ENCODE measurements around the gene COG2. TPM values are rescaled to one million over a fixed set of nuclear protein-coding genes. Genes with fewer than 3 reads are reported as not detected.

COG2 gene
- total RNA-seq, 2 donors from 2014 or later = 45.3 to 53.5 TPM

DNA sequence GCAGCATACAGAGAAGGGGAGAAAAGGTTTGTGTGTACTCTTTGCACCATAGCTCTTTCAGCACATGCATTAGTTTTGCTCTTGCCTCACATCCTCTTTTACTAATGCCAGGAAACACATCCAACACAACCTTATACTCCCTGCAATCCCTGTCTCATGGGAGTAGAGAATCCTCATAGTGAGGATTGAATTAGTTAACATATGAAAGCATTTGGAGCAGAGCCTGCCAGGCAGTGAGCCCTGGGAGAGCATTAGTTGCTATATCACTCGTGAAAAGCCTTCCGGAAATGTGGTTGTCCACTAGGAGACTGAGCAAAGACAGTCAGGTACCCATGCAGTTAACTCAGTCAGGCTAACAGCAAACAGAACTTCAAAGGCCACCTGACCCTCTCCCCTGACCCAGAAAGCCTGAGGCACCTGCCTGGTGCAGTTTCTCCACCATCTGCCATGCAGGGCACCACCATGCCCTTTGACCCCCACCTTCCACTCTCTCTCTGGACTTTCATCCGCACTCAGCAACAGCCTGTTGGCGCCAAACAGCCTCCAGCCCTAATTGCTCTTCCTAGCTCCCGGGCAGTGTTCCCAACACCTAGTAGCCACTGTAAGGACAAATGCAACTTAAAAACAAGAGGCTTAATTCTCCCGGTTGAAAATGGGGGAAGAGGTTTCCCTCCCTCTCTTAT lies 86.6 kb downstream of the COG2 start:
- DNase-seq (peak; percentile 59 to 65), ATAC-seq (peak; percentile 98)
- intact Hi-C loops (cut with DNase I, micrococcal nuclease) = no loop called here

DNA sequence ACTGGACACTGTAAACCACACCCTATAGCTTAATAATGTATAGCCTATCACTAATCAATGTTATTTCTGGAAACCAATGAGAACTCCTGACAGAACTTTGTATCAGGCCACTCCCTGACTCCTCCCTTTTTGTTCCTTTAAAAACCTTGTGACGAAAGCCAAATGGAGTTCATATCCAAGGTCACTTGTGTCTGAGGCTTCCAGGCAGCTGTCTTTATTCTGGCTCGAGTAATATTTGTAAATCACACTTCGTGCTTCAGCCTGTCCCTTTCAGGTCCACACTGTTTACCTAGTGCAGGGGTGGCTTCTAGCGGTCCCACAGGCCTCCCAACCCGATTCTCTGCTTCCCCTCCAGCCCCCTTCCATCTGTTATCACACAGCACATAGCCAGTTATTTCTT lies 88.7 kb downstream of the COG2 start:
- ATAC-seq = no peak
- intact Hi-C loops (cut with DNase I, micrococcal nuclease) = no loop called here
- DNase-seq = no peak

DNA sequence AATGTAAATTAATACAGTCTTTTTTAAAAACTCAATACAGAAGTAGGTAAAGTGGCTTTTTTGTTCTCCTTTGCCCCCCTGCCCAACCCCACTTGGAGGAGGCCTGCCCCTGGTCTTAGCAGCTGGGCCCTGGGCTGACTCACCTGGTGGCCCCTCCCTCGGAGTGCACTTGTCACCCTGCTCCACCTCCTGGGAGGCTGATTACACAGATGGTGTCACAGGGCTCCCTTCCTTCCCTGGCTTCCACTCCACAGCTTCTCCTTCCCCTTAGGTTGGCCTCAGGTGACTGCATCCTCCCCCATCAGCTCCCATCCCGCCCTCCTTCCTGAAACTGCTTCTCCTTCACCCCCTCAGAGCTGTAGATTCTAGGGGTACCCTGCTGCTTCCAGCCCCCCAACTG lies 93.2 kb downstream of the COG2 start:
- peak; percentile 38 to 63 for DNase-seq
- intact Hi-C loops (cut with DNase I, micrococcal nuclease) = no loop called here
- peak; percentile 100 for ATAC-seq

DNA sequence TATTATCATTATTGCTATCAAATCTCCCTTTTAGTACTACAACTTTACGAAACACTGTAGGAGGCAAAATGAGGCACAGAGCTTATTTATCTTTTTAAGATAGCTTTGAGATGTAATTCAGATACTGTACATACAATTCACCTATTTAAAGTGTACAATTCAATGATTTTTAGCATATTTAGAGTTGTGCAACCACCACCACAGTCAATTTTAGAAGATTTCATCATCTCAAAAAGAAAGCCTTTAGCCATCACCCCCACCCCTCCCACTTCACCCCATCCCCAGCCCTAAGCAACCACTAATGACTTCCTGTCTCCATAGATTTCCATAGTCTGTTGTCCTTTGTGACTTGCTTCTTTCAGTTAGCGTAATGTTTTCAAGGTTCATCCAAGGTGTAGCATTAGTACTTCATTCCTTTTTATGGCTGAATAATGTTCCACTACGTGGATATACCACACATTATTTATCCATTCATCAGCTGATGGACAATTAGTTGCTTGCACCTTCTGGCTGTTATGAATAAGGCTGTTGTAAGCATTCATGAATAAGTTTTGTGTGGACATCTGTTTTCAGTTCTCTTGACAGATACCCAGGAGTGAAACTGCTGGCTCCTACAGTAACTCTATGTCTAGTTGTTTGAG lies 95.5 kb downstream of the COG2 start:
- intact Hi-C loops (cut with DNase I, micrococcal nuclease) = no loop called here
- ATAC-seq = no peak
- DNase-seq = no peak

DNA sequence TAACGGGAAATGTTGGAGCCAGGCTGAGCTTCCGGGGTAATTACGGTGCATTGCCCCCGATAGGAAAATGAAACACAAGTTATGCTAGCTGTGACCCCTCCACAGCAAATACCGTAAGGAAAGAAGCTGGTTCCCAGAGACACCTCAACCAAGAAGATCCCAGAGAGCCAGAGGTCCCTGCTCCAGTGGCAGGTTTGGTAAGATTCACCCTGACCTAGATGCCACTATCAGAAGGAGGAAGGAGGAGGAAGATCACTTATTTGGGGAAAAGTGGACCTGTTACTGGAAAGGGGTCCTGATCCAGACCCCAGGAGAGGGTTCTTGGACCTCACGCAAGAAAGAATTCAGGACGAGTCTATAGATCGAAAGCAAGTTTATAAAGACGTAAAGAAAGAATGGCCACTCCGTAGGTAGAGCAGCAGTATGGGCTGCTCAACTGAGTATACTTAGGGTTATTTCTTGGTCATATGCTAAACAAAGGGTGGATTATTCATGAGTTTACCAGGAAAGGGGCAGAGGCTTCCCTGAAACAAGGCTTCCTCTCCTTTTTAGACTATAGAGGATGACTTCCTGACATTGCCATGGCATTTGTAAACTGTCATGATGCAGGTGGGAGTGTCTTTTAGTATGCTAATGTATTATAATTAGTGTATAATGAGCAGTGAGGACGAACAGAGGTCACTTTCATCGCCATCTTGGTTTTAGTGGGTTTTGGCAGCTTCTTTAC lies 97.4 kb downstream of the COG2 start:
- intact Hi-C loops (cut with DNase I, micrococcal nuclease) = no loop called here
- DNase-seq = no peak

More for the DNA sequence above, 97.4 kb downstream of the COG2 start:
- no peak for ATAC-seq

Other genes starting within 250 kb of the COG2 start
- gene PGBD5, start 216.1 kb upstream of the COG2 start, total RNA-seq = 1 to 10 TPM; 2.0 to 3.0 TPM
- 1 to 10 TPM; 1.2 to 2.1 TPM for gene AGT, start 71.6 kb downstream of the COG2 start, total RNA-seq
- 10 to 100 TPM; 46.3 to 53.6 TPM for gene CAPN9, start 104.9 kb downstream of the COG2 start, total RNA-seq
- 10 to 100 TPM; 14.4 to 16.6 TPM for gene C1orf198, start 226.0 kb downstream of the COG2 start, total RNA-seq